HG03378 (cell line): ENCODE results near the gene SYNE2.

Source experiments
- ATAC-seq: cut with Tn5 transposase; IDR thresholded peaks from one replicate; pipeline ENCODE4 v1.9.1; 2021; ENCODE audit warnings: mild to moderate bottlenecking, moderate library complexity; ENCODE audit not compliant: unreplicated experiment

SYNE2 gene

DNA sequence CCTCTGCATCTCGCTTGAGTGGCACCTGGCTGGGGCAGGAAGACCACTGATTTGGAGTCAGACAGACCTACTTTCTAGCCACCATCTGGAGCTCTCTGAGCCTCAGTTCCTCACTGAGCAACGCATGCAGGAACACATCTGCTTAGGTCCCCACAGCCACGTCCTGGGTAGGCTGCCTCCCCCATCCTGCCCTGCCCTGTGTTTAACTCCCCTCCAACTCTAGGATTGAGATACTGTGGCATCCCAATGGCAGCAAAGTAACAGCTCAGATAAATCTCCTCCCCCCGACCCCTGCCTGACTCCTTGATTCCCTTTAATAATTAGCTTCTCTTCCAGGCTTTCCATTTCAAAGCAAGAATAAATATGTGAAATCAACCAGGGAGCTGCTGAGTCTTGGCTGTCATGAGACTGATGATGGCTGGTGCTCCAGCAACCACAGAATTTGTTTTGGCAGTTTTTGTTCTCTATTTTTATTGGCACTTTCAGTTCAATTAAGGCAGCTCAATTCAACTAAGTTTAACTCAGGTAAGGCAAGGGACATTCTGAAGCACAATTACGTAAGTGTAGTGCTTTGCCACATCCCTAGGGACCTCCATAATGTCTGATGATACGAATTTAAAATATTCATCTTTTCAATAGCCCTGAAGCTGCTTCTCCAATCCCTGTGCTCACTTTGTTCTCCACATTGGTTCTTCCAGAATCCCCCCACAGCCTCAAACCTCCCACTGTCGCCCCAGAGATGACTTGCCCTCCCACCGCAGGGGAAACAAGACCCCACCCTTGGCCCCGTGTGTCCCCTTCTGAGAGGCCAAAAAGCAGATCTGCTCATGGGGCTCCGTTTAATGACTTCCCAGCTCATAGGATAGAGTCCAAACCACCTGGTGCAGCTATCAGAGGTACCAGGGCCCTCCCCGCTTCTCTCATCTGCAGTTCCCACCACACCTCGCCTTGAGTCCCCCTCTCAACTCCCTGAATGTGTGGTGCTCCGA is 383.1 kb downstream of the SYNE2 start:
- peak; percentile 76 for ATAC-seq

DNA sequence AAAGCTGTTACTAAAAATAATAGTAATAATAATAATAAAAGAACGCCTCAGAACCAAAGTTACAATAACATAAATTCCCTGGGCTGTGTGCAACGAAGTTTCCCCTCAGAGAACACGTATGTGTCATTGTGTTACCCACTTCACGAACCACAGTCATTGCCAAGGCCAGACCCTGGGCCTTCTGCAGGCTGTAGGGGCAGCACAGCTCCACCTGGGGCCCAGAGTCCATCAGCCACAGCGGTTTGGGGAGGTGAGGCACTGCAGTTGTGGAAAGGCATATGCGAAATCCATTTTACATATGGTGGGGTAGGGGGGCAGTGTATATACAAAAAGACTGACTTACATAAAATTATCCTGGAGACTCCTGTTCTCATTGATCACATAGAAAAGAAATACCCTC is 385.2 kb downstream of the SYNE2 start:
- ATAC-seq: no peak

DNA sequence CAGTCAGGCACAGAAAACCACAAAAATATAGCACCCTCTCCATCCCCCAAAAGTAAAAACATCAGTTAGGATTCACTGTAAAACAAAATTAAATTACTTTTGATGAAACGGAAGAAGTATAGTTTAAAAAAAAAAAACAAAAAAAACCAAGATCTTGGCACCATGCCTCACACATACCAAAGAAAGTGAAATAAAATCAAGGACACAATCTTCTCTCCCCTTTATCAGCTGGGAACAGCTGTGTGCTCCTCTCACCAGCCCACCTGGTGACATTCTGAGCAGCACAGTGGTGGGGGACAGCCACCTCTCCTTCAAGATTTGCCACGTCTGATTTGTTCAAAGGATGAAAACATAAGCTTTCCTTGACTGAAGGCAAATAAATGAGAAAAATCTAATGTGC is 385.8 kb downstream of the SYNE2 start:
- ATAC-seq: no peak

DNA sequence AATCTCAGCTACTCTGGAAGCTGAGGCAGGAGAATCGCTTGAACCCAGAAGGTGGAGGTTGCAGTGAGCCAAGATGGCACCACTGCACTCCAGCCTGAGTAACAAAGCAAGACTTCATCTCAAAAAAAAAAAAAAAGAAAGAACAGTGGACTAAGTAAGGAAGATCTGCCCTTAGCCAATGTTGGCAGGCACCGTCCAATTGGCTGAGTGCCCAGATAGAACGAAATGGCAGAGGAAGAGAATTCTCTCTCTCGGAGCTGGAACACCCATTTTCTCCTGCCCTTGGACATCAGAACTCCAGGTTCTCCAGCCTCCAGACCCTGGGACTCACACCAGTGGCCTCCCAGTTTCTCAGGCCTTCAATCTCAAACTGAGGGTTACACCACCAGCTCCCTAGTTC is 391.5 kb downstream of the SYNE2 start:
- no peak for ATAC-seq

DNA sequence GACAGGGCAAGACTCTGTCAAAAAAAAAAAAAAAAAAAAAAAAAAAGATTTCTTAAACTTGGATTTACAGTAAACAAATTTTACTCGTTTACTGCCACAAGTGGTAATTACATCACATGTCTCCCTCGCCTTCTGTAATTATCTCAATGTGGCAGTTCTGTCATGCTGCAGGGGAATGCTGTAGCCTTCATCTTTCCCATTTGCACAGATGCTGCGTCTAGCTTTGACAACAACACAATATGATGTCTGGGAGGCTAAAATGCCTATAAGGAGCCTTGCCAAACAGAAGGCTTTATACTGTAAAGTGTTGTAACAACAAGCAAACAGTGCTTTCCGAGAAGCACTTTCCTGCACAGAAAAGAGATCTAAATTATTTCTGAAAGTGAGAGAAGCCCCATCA is 392.7 kb downstream of the SYNE2 start:
- ATAC-seq: no peak

DNA sequence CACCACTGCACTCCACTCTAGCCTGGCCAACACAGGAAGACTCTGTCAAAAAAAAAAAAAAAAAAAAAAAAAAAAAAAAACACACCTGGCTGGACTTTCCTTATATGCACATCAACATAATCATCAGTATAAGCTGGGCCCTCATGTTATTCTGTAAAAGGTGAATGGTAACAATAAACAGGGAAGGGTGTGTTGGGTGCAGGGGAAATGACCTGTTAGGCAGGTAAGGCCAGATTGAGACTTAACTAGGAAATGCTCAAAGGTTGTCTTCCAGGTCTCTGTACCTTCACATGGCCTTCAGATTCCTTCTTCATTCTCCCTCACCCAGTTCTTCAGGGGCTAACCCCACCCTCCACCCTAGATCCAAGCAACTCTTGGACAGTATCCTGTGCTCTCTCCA is 393.9 kb downstream of the SYNE2 start:
- no peak for ATAC-seq

DNA sequence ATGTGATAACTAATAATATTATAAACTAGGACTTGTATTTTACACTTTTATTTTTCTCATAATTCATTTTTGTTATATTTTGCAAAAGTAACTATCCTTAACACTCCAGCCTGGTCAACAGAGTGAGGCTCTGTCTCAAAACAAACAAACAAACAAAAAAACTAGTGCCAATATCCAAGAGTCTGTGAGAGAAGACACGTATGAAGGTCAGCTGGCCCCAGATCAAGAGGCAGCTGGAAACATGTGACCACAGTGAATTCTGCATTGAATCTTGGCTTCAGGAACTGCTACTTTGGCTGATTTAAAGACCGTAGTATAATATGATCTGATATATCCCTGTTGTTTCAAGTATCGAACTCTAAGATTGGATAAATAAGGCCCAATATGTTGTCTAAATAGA is 394.4 kb downstream of the SYNE2 start:
- ATAC-seq: no peak

DNA sequence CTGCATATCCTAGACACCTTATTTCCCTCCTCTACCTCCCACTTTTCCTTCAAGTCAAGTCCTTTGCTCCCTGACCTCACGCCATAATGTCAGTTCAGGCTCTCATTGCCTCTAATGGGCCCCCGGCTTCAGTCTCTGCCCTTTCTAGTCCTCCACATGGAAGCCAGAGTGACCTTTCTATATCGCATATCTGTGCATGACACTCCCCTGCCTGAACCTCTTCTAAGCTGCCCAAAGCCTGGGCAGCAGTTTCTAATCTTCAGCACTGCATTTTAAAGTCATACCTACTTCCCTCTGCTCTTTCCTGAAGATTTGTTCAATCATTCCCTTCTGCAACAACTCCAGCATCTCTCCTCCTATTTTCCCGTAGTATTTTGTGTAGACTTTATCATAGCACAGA is 395.9 kb downstream of the SYNE2 start:
- ATAC-seq: no peak

DNA sequence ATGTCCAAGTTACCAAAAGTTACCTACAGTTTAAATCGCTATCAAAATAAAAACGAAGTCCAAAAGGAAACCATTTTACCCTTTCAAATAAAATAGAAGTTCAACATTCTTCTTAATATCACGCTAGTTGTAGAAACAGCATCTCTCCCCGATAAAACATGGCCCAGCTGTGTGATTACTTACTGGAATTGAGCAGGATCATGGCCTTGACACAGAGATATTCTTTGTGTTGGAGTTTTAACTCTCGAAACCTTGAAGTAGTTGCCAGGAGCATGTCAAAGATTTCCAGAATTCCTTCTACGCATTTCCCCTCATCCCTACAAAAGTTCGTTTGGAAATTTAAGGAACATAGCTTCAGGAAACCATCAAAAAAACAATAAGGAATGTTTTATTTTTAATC is 396.6 kb downstream of the SYNE2 start:
- ATAC-seq: no peak

DNA sequence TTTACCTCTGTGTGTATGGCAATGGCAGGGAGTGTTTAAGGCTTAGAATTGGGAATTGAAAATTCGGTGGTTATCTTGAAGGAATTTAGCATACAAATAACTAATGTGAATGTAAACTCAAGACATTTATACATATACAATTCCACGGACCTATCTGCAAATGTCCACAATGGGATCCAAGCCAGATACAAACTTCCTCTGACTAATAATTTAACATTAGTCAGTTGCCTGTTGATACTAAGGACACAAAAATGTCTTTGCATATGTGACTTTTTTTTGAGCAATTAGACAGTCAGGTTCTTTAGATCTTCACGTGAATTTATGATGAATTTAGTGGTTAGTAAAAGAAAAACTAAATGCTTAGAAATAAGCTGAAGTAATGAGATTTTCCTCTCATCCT is 400.9 kb downstream of the SYNE2 start:
- no peak for ATAC-seq

DNA sequence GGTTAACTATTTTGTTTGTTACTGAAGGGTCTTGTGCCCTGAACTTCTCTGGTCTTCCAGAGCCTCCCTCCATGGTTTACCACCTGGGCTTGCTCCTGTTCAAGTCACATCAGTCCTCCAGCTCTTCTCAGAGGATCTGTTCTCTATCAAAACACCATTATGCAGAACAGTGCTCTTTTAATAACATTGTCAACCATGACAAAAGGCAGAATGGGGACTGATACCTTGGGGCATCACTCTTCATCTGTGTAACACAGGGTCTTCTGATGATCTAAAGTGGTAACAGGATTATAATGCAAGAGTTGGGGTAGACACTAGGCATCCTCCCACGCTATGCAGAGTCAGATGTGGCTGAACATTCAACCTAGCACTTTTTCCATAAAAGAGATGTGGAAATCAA is 403.0 kb downstream of the SYNE2 start:
- no peak for ATAC-seq

DNA sequence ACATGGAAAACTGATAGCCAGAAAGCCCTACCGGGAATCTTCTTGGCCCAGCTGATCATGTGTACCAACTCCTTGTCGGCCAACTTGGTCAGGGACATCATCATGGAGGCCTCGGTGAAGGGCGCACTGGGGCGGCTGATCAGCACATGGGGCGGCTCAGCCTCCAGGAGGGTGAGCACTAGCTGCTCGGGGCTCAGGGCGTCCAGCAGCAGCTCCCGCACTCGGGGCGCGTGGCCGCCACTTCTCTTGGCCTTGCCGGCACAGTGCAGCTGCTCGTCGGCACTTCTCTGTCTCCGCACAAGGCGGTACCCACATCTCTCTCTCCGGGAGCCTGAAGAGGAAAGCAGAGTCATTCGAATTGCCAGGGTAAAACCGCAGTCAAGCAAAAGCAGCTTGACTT is 407.6 kb downstream of the SYNE2 start:
- no peak for ATAC-seq

DNA sequence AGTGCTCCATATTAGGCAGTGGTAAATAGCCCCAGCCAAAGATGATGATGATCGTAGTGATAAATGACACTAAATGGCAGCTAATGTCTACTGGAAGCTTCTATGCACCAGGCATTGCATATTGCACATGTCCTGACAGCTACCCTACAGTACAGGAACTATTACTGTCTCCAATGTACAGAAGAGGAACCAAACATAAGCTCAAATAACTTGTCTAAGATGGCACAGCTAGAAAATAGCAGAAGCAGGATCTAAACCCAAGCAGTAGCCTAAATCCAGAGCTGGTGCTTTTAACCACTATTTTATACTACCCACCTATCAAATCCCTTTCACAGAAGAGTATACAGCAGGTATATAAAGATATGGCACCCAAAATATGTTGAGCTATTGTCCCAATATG is 412.4 kb downstream of the SYNE2 start:
- no peak for ATAC-seq

DNA sequence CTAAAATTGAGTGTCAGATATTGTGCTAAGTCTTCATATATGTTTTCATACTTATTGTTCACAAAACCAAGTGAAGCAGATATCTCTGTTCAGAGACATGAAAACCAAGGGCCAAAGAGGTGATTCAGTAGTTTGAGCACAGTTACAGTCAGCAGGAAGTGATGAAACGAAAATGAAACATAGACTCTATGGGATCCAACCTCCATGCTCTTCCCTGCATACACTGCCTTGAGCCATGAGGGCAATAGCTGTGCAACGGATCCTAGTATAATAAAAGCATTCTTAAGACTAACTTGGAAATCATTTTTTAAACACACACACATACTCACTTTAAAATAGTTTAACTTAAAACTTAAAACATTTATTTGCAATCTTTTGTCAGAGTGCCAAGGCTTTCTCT is 413.4 kb downstream of the SYNE2 start:
- ATAC-seq: no peak

DNA sequence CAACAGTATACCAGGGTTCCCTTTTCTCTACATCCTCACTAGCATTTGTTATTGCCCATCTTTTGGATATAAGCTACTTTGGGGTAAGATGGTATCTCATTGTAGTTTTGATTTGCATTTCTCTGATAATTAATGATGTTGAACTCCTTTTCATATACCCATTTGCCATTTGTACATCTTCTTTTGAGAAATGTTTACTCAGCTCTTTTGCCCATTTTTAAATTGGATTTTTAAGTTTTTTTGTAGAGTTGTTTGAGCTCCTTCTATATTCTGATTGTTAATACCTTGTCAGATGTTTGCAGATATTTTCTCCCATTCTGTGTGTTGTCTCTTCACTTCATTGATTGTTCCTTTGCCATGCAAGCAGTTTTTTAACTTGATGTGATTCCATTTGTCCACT is 419.2 kb downstream of the SYNE2 start:
- ATAC-seq: no peak
